Hypothalamus (tissue), 51 donors: ENCODE results near the gene ZBTB42.

ENCODE experiments used
- DNase-seq, 51 donors: peaks; one replicate each; lab custom pipeline; 2025; lab: John Stamatoyannopoulos, UW

ZBTB42 gene

DNA sequence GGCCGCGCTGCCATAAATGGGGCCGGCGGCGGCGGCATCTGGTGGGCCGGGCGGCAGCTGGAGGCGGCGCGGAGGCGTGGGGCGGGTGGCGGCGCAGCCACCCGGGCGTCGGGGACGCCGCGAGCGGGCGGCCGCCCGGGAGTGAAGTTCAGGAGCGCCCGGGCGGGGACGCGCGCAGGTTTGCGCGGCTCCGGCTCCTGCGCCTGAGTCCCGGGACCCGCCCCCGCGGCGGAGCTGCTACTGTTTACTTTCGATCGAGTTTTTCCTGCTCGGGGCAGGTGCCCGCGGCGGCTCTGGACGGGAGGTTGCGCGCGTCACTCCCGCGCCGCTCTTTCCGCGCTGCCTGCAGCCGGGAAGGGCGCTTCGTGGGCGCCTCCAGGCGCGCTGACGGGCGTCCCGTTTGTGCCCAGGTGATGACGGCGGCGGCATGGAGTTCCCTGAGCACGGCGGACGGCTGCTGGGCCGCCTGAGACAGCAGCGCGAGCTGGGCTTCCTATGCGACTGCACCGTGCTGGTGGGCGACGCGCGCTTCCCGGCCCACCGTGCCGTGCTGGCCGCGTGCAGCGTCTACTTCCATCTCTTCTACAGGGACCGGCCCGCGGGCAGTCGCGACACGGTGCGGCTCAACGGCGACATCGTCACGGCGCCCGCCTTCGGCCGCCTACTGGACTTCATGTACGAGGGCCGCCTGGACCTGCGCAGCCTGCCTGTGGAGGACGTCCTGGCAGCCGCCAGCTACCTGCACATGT lies at the start of gene ZBTB42:
Gene ZBTB42 (plus strand): TSS at position 331 of the 749 bp plus-strand sequence. CDS start 97 bp downstream, at position 428.
- DNase-seq, result peak in 4 of 51 donors; percentile 33 to 57 (median 50)

DNA sequence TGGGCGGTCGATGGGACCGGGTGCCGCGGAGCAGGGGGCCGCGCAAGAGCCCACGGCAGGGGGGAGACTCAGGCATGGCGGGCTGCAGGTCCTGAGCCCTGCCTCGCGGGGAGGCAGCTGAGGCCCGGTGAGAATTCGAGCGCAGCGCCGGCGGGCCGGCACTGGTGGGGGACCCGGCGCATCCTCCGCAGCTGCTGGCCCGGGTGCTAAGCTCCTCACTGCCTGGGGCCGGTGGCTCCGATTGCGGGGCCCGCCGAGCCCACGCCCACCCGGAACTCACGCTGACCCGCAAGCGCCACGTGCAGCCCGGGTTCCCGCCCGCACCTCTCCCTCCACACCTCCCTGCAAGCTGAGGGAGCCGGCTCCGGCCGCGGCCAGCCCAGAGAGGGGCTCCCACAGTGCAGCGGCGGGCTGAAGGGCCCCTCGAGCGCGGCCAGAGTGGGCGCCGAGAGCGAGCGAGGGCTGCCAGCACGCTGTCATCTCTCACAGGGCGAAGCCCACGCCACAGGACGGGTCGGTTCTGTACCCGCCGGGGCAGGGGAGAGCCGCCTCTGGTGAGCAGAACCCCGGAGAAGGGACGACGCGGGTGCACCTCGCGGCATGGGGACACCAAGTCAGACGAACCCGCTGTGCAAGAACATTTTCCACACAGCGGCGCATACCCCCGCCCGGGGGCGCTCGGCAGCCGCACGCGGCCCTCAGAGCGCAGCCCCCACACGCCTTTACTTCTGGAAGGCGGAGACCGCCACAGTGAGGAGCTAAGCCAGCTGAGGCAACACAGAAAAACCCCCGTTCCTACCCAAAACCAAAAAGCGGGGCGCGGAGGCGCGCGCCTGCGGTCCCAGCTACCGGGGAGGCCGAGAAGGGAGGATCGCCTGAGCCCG lies 49.1 kb upstream of the ZBTB42 start:
- peak in 1 of 51 donors; percentile 46 for DNase-seq

DNA sequence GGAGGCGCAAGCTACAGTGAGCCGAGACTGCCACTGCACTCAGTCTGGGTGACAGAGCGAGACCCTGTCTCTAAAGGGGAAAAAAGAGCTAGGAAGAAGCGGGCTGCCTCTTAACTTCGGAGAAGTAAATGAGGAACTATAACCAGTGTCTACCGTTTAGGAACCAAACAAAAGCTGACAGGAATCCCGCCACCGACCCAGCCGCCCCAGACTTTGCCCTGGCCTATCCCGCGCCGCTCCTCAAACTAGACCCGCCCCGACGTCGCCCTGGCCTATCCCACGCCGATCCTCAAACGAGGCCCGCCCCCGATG lies 48.5 kb upstream of the ZBTB42 start:
- no peak for DNase-seq

DNA sequence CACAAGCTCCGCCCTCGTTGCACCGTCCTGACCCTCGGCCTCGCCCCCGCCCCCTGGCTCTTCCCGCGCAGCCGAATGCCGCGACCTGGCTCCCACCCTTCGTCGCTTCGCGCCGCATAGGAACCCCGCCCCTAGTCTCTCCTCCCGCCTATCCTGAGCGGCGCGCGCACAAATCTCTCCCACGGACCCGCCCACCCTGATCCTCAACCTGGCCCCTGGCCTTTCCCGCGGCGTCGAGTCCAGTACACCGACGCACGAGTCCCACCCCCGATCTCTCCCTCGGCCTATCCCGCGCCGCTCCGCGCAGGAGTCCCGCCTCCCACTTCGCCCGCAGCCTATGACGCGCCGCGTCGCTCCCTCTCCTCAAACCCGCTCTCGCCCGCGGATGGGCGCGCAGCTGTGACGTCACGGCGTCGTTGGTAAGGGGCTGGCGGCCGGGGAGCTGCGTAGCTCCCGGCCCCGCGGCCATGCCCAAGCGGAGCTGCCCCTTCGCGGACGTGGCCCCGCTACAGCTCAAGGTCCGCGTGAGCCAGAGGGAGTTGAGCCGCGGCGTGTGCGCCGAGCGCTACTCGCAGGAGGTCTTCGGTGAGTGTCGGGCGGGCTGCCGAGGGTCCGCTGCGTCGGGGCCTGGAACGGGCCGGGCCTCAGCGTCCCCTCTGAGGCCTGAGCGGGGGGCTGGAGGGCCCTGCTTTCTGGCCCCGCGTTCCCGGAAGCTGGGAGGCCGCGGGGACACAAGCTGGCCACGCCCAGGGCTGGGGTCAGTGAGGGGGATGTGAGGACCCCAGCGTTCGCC lies 48.0 kb upstream of the ZBTB42 start, which contains the start of gene SIVA1:
Gene SIVA1 (plus strand): TSS at position 413 of the 793 bp plus-strand sequence. CDS start 55 bp downstream, at position 468.
- peak; percentile 87 to 100 (median 99) for DNase-seq

DNA sequence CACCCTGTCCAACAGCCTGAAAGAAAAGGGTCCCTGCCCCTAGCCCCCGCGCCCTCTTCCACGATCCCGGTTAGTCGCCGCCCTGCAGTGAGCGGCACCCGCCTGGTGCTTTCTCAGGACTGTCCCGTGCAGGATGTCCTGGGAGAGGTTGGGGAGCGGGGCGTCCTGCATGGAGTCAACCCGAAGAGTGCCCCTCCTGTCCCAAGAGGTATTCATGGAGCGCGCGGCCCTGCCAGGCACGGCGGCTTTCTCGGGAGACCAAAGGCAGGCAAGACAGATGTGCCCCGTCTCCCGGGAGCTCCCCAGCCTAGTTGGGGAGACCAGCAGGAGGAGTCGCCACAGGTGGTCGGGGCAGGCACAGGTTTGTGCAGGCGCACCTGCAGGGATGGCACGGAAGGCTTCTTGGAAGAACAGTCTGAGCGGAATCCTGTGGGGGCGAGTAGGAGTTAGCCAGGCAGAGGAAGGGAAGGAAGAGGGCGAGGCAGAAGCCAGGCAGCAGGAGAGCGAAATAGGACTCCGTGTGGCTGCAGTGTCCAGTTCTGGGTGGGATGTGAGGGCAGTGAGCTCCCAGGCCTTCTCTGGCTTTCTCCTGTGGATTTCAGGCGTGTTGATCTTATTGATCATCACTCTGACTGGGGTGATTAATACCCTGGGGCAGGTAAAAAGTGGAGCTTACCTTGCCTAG lies 47.2 kb upstream of the ZBTB42 start:
- peak in 1 of 51 donors; percentile 54 for DNase-seq

DNA sequence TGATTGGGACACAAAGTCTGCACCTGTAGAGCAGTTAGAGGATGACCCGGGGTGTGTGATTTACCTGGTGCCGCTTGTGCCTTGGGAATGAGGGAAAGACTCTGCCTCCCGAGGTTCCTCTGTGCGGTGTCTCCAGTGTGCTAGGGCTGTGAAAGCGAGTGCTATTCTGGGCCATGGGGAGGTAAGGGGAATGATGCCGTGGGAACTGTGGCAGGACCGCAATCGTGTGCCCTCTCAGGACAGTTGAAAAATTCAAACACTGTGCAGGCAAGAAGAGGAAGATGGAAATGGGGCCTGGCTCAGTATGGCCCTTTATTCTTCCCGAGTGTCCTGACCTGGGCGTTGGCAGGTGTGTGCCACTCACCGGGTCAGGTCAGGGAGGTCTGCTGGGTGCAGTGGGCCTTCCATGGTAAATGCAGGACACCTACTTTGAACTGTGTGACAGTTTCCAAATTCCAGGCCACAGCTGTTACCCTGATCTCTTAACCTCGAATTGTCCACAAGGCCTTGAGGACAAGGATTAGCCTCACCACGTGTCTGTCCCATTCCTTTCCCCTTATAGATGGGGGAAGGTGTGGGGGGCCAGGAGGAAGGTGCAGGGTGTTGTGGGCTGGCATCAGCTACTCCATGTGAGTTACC lies 46.6 kb upstream of the ZBTB42 start:
- DNase-seq, result no peak

DNA sequence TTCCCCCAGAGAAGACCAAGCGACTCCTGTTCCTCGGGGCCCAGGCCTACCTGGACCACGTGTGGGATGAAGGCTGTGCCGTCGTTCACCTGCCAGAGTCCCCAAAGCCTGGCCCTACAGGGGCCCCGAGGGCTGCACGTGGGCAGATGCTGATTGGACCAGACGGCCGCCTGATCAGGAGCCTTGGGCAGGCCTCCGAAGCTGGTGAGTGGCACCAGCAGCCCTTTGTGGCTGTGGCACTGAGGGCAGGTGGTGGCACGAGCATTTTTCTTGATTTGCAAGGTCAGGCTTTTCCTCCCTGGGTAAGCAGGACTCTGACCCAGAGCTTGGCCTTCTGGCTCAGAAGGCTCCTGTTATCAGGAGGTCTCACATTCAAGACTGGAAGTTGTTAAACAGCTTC lies 45.3 kb upstream of the ZBTB42 start:
- no peak for DNase-seq

DNA sequence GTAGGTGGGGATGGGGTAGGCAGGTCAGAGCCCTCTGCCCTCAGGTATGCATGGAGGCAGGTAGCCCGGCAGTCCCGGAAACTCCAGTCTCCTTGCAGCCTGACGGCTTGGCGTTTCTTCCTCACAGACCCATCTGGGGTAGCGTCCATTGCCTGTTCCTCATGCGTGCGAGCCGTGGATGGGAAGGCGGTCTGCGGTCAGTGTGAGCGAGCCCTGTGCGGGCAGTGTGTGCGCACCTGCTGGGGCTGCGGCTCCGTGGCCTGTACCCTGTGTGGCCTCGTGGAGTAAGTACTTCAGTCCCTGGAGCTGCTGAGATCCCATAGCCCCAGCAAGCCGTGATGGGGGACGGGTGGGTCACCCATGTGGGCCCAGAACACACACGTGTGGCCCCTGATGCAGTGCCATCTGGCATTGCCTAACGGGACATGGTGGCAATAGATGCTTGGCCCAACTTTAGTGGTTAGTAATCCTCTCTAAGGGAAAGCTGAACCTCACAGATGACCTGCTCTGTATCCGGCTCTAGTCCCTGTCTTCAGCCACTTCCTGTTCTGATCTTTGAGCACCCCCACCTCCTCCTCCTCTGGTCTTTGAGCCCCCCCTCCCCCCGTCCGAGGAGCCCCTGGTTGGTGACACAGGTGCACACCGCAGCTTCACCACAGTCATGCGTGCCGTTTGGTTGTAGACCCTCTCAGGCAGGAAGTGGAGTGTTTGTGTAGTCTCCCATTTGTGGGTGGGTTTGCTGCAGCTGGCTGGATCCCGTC lies 44.2 kb upstream of the ZBTB42 start:
- no peak for DNase-seq

DNA sequence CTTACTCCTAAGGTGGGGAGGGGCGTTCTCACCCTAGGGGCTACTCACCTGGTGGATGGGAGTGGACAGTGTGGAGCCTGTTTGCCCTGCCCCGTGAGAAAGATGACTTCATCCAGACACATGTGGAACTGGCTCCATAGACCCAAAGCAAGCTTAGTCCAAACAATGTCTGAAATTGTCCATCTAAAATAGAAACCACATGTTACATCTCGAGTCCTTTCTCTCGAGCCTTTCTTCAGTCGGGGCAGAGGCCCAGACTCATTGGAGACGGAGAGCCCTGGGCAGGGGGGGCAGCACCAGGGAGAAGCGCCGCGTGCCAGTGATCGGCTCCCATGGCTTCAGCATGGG lies 43.7 kb upstream of the ZBTB42 start:
- DNase-seq, result no peak

DNA sequence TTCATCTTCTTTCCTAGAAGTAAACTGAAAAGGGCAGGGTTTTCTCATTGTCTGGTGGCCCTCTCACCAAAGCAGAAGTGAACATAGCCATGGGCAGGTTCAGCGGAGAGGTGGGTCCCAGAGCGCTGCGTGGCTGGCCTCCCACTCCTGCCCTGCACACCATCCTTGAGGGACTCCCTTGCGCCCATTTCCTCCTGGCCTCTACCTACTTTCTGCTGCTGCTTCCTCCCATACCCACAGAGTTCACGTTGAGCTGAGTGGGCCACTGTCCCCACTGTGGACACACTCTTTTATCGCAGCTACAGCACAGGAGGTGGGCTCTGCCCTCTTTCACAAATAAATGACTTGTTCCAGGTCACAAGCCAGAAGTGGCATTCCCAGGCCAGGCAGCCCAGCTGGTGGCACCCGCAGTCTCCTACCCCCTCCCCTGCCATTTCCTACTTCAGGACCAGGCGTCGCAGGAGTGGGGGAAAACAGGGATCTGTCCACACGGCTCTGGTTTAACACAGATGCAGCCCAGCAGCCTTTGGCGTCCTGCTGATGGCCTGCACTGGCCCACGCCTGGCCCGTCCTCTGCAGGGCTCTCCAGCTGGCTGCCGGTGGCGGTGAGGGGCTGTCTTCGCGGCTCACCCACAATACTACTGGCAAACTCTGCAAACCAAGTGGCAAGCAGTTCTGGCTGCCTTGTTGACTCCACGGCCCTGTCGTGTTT lies 43.1 kb upstream of the ZBTB42 start:
- DNase-seq, result no peak

DNA sequence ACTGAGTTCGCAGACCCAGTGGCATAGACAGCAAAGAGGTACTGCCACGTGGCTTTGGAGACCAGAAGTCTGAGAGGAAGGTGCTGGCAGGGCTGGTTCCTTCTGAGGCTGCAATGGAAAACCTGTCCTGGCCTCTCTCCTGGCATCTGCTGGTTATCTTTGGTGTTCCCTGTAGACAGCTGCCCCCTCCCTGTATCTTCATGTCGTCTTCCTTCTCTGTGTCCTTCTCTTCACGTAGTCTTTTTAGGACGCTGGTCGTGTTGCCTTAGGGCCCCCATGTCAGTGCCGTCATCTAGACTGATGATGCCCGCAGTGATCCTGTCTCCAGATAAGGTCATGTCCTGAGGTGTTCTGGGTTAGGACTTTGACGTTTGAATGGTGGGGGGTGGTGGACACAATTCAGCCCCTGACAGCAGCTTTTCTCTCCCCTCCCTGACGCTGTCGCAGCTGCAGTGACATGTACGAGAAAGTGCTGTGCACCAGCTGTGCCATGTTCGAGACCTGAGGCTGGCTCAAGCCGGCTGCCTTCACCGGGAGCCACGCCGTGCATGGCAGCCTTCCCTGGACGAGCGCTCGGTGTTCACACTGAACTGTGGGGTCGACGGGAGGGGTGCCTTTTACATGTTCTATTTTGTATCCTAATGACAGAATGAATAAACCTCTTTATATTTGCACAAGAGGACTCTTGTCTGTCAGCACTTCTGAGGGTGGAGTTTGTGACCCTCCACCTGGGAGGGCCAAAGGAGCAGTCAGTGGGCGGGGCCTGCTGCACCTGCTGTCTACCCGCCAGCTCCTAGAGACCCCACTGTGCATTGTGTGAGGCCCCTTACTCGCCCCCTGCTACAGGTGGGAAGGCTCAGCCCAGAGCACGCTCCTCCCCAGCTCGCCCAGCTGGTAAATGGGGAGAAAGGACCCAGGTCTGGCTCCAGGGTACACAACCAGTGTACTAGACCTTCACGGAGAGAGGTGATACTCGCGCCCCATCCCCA lies 41.6 kb upstream of the ZBTB42 start:
- no peak for DNase-seq

DNA sequence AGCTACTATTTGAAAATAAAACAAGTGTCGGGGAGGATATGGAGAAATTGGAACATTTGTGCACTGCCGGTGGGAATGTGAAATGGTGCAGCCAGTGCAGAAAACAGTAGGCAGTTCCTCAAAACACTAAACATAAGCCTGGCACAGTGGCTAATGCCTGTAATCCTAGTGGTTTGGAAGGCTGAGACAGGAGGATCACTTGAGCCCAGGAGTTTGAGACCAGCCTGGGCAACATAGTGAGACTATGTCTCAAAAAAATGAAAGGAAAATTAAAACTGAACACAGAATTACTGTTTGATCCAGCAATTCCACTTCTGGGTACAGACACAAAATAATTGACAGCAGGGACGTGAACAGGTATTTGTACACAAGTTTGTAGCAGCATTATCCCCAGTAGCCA lies 35.4 kb upstream of the ZBTB42 start:
- DNase-seq, result no peak

DNA sequence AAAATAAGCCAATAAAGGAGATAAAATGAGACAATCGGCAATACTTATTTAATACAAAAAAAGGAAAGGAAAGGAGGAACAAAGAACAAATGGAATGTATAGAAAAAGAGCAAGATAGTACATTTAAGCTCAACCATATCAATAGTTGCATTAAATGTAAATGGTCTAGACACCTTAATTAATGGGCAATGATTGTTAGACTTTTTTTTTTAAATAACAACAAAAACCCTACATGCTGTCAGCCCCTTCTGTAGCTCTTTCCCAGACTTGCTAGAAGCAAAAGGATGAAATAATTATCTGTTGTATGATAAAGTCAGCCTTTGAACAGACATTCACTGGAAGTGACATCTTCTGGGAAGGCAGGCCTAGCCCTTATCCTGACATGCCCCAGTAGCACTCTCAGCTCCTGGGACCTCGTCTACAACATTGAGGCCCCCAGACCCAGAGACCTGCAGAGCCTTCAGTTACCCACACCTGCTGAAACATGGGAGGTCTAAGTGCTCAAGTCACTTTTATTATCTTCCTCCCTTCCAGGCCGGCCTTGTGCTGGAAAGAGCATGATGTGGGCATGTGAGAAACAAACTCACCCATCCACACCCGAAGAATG lies 34.5 kb upstream of the ZBTB42 start:
- DNase-seq, result no peak

DNA sequence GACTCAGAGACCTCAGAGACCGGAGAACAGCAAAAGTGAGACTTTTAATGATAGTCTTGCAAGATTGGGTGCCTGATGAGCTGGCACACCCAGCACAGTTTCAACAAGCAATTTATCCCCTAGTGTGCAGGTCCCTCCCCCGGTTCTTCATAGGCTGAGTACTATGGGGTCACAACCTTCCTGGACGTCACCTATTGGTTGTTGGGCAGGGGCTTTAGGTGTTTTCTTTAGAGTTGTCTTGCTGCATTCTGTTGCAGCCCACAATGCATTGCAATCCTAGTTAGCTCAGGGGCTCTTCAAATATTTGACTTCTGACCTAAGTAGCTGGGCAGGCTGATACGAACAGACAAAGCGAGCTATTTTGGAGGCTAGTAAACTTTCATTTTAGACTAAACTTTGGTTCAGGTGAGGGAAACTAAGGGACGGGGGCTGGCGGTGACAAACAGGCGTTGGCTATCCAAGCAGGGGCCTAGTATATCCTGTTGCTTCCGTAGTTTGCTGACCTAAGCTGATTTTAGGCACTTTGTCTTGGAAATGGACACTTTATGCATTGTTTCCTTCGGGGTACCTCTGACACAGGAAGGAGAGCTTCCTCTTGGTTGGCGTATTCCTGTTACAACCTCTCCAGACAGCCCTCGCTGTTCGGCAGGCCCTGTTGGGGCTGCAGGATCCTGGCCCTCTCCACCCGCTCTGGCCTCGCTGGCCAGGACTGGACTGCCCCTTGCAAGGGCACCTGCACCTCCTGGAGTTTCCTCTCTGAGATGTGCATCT lies 33.9 kb upstream of the ZBTB42 start:
- DNase-seq, result no peak

DNA sequence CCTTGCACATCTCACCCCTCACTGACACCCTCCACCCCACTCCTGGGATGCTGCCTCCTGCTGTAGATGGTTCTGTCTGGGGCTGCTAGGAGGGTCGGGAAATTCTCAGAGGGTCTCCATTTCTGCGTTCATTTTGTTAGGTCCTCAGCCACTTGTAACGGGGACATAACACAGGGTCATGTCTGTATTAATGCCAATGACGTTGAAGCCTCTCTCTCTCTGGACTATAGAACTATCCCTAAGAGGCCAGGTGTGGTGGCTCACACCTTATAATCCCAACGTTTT lies 33.3 kb upstream of the ZBTB42 start:
- DNase-seq, result no peak
